ENCODE results near the gene PHACTR2.

The PHACTR2 gene

DNA sequence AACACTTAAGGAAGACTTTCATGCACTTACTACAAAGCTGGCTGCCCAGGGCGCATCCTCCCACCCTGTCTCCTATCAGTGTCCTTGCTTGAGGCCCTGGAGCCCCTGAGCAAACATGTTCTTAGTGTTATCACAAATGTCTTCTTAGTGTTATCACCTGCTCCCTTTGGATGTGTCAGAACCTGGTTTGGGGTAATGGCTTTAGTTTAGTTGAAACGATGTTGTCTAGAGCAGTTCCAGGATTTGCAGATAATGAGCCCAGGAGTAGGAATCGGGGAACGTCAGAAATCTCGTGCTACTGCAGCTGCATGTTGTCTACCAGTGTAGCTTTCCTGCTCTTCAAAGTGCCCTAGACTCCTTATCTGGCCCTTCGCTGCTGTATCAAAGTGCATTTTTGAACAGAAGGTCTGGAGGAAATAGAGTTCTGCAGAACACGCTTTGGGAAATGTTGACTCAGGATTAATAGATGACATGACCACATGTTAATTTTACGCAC lies 69.6 kb downstream of the PHACTR2 start:
- no peak overlapping the region for H3K4me2 ChIP-seq (ENCODE audit: insufficient read depth, low read length)
- H3K4me1 ChIP-seq (ENCODE audit: insufficient read depth, low read length): no peaks in the 10 kb centered on the region
- ATAC-seq (ENCODE audit: insufficient read depth, low read depth) (no peak), DNase-seq (no peak)
- no peak overlapping the region for H3K9ac ChIP-seq (ENCODE audit: low read depth, low read length)
- H3K27ac ChIP-seq (ENCODE audit: low read length): no peak overlapping the region
- no peaks in the 10 kb centered on the region for H3K9me3 ChIP-seq (ENCODE audit: insufficient read depth, low read length, severe bottlenecking)
- no peaks in the 10 kb centered on the region for H4K20me1 ChIP-seq (ENCODE audit: insufficient read depth, low read length)
- H2AFZ ChIP-seq (ENCODE audit: low read depth, low read length): no peak overlapping the region
- TF ChIP-seq EZH2 (IDR thresholded peaks at IDR 0.05; ENCODE audit: borderline replicate concordance, low read depth, low read length, severe bottlenecking): no peak
- TF ChIP-seq, protein P1, sequence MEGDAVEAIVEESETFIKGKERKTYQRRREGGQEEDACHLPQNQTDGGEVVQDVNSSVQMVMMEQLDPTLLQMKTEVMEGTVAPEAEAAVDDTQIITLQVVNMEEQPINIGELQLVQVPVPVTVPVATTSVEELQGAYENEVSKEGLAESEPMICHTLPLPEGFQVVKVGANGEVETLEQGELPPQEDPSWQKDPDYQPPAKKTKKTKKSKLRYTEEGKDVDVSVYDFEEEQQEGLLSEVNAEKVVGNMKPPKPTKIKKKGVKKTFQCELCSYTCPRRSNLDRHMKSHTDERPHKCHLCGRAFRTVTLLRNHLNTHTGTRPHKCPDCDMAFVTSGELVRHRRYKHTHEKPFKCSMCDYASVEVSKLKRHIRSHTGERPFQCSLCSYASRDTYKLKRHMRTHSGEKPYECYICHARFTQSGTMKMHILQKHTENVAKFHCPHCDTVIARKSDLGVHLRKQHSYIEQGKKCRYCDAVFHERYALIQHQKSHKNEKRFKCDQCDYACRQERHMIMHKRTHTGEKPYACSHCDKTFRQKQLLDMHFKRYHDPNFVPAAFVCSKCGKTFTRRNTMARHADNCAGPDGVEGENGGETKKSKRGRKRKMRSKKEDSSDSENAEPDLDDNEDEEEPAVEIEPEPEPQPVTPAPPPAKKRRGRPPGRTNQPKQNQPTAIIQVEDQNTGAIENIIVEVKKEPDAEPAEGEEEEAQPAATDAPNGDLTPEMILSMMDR (IDR thresholded peaks at IDR 0.05; ENCODE audit: borderline replicate concordance, extremely low read depth, low read length, poor library complexity, severe bottlenecking): no peak
- H3K4me3 ChIP-seq (ENCODE audit: low read depth in 1 of 2, low read length in 2 of 2): no peak overlapping the region
- peaks cover 3% of the 10 kb centered on the region for H3K27me3 ChIP-seq (ENCODE audit: insufficient read depth, low read length, poor library complexity)
- H3K79me2 ChIP-seq (ENCODE audit: insufficient read depth, low read length): no peaks in the 10 kb centered on the region
- no peaks in the 10 kb centered on the region for H3K36me3 ChIP-seq (ENCODE audit: insufficient read depth, low read length)

- Histone ChIP-seq H2AFZ (ENCODE audit: low read depth, low read length) (no peak overlapping the region), H3K79me2 (ENCODE audit: insufficient read depth, low read length) (no peaks in the 10 kb centered on the region), H3K27me3 (ENCODE audit: insufficient read depth, low read length, poor library complexity) (no peaks in the 10 kb centered on the region), H3K36me3 (ENCODE audit: insufficient read depth, low read length) (no peaks in the 10 kb centered on the region), H3K27ac (ENCODE audit: low read length) (no peak overlapping the region), H4K20me1 (ENCODE audit: insufficient read depth, low read length) (no peaks in the 10 kb centered on the region), H3K9ac (ENCODE audit: low read depth, low read length) (no peak overlapping the region), H3K4me2 (ENCODE audit: insufficient read depth, low read length) (no peak overlapping the region), H3K4me1 (ENCODE audit: insufficient read depth, low read length) (no peaks in the 10 kb centered on the region), H3K9me3 (ENCODE audit: insufficient read depth, low read length, severe bottlenecking) (no peaks in the 10 kb centered on the region), H3K4me3 (ENCODE audit: low read depth in 1 of 2, low read length in 2 of 2) (no peak overlapping the region)
- DNase-seq (no peak), ATAC-seq (ENCODE audit: insufficient read depth, low read depth) (no peak)
- TF ChIP-seq, protein P1 (IDR thresholded peaks at IDR 0.05; ENCODE audit: borderline replicate concordance, extremely low read depth, low read length, poor library complexity, severe bottlenecking): no peak
- no peak for TF ChIP-seq EZH2 (IDR thresholded peaks at IDR 0.05; ENCODE audit: borderline replicate concordance, low read depth, low read length, severe bottlenecking)
Observed at GRCh38 chr6:143749891-143750290, 72.1 kb downstream of the PHACTR2 start.

DNA sequence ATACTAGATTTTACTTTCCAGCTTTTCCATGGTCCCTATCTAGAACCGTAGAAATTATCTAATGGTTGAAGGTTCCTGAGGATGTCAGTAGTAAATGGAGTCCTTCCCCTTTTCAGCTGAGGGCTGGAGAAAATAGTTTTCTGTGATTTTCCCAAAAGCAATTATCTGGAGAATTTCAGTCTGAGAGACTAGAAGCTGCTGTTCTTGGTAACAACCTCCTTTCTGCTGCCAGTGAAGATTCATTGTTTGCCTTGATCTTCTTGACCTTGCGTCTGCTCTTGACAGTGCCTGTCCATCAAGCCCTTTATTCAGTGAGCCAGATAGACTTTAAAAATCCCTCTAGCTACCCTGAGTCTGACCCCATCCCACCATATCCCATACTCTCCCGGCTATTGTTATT lies 73.1 kb downstream of the PHACTR2 start:
- H3K4me1 ChIP-seq (ENCODE audit: insufficient read depth, low read length): no peaks in the 10 kb centered on the region
- ATAC-seq (ENCODE audit: insufficient read depth, low read depth) (no peak), DNase-seq (no peak)
- H4K20me1 ChIP-seq (ENCODE audit: insufficient read depth, low read length): no peaks in the 10 kb centered on the region
- no peak overlapping the region for H3K4me2 ChIP-seq (ENCODE audit: insufficient read depth, low read length)
- H3K27ac ChIP-seq (ENCODE audit: low read length): no peak overlapping the region
- no peaks in the 10 kb centered on the region for H3K27me3 ChIP-seq (ENCODE audit: insufficient read depth, low read length, poor library complexity)
- no peak overlapping the region for H3K9ac ChIP-seq (ENCODE audit: low read depth, low read length)
- no peaks in the 10 kb centered on the region for H3K79me2 ChIP-seq (ENCODE audit: insufficient read depth, low read length)
- TF ChIP-seq, protein P1 (IDR thresholded peaks at IDR 0.05; ENCODE audit: borderline replicate concordance, extremely low read depth, low read length, poor library complexity, severe bottlenecking): no peak
- no peak for TF ChIP-seq EZH2 (IDR thresholded peaks at IDR 0.05; ENCODE audit: borderline replicate concordance, low read depth, low read length, severe bottlenecking)
- no peak overlapping the region for H3K4me3 ChIP-seq (ENCODE audit: low read depth in 1 of 2, low read length in 2 of 2)
- H3K36me3 ChIP-seq (ENCODE audit: insufficient read depth, low read length): no peaks in the 10 kb centered on the region
- H3K9me3 ChIP-seq (ENCODE audit: insufficient read depth, low read length, severe bottlenecking): no peaks in the 10 kb centered on the region
- no peak overlapping the region for H2AFZ ChIP-seq (ENCODE audit: low read depth, low read length)

- Histone ChIP-seq H3K9me3 (ENCODE audit: insufficient read depth, low read length, severe bottlenecking) (no peaks in the 10 kb centered on the region), H3K27ac (ENCODE audit: low read length) (no peak overlapping the region), H3K9ac (ENCODE audit: low read depth, low read length) (no peak overlapping the region), H3K27me3 (ENCODE audit: insufficient read depth, low read length, poor library complexity) (no peaks in the 10 kb centered on the region), H3K4me1 (ENCODE audit: insufficient read depth, low read length) (no peaks in the 10 kb centered on the region), H3K4me3 (ENCODE audit: low read depth in 1 of 2, low read length in 2 of 2) (no peak overlapping the region), H3K79me2 (ENCODE audit: insufficient read depth, low read length) (no peaks in the 10 kb centered on the region), H3K36me3 (ENCODE audit: insufficient read depth, low read length) (no peaks in the 10 kb centered on the region), H3K4me2 (ENCODE audit: insufficient read depth, low read length) (no peak overlapping the region), H2AFZ (ENCODE audit: low read depth, low read length) (no peak overlapping the region), H4K20me1 (ENCODE audit: insufficient read depth, low read length) (no peaks in the 10 kb centered on the region)
- TF ChIP-seq EZH2 (IDR thresholded peaks at IDR 0.05; ENCODE audit: borderline replicate concordance, low read depth, low read length, severe bottlenecking): no peak
- TF ChIP-seq, protein P1 (IDR thresholded peaks at IDR 0.05; ENCODE audit: borderline replicate concordance, extremely low read depth, low read length, poor library complexity, severe bottlenecking): no peak
- no peak for ATAC-seq (ENCODE audit: insufficient read depth, low read depth)
- DNase-seq: no peak
Observed at GRCh38 chr6:143752459-143752858, 74.7 kb downstream of the PHACTR2 start.
